GM12878 (cell line): ENCODE data around the gene WASHC2A. TPM values are rescaled to one million over a fixed set of nuclear protein-coding genes. Genes with fewer than 3 reads are reported as not detected.
A peak's percentile ranks its signal among the peaks of the same experiment; 100 is the strongest.
"Not testable (repeated sequence)": the region's sequence is repeated elsewhere in the genome, so short reads cannot be mapped to it uniquely, and the experiment has no call there.

Source experiments
- ATAC-seq: fragments of 200-7000 bp; cut with Tn5 transposase; 3 replicates; pipeline ENCODE4 v1.9.1; 2020; ENCODE audit warnings: mild to moderate bottlenecking, moderate library complexity
- BruUV-seq: library from RNA; stranded (reverse); fragments of 400-500 nt; replicated peaks from 2 replicates; lab custom pipeline; 2021; lab: Mats Ljungman, UMichigan
- CTCF ChIA-PET: fragments of 300-600 bp; sonication (Branson Sonifier 250); formaldehyde crosslinking; extraction: SDS; loops from one replicate; lab custom pipeline; 2021; ENCODE audit warnings: inconsistent platforms; lab: Yijun Ruan, JAX
- POLR2A ChIA-PET: fragments of 350-600 bp; formaldehyde crosslinking; extraction: SDS; loops from one replicate; lab custom pipeline; 2021; ENCODE audit warnings: inconsistent platforms; lab: Charles Lee
- RAD21 ChIA-PET: fragments of 300-600 bp; sonication (Branson Sonifier 250); formaldehyde crosslinking; loops from one replicate; lab custom pipeline; 2023; ENCODE audit warnings: antibody characterized with exemption; ENCODE audit not compliant: unreplicated experiment; lab: Charles Lee
- SMC1A ChIA-PET: fragments of 300-600 bp; sonication (Branson Sonifier 250); formaldehyde crosslinking; loops from one replicate; lab custom pipeline; 2023; ENCODE audit not compliant: unreplicated experiment, uncharacterized antibody; lab: Charles Lee
- DNase-seq: peaks from one replicate; pipeline ENCODE4 v3.0.0-alpha.2; 2011; ENCODE audit warnings: low read depth, low spot score
- FAIRE-seq: peaks from 3 replicates; lab custom pipeline; 2011; peaks lifted over from hg19 to GRCh38; lab: Jason Lieb, UNC
- H2AFZ ChIP-seq: 2 replicates; pipeline ENCODE4 v1.6.0; 2011; ENCODE audit warnings: low read depth, low read length, control low read depth; ENCODE audit not compliant: control insufficient read depth
- H3K27ac ChIP-seq: 2 replicates; pipeline ENCODE4 v1.5.1; 2011; ENCODE audit warnings: control low read depth; ENCODE audit not compliant: control insufficient read depth, insufficient read depth
- H3K27me3 ChIP-seq, 2 experiments: replicated peaks in 1 of 2; 2 replicates each; pipeline versions ENCODE4 v1.6.0 to v1.6.1; 2011; ENCODE audit warnings: low read length in 1 of 2; ENCODE audit not compliant: control insufficient read depth in 2 of 2, insufficient read depth in 2 of 2
- H3K36me3 ChIP-seq, 2 experiments: 2 replicates each; pipeline ENCODE4 v1.5.1; 2011; ENCODE audit warnings: low read length in 1 of 2; ENCODE audit not compliant: control insufficient read depth in 2 of 2, insufficient read depth in 2 of 2
- H3K4me1 ChIP-seq: 2 replicates; pipeline ENCODE4 v1.6.1; 2011; ENCODE audit warnings: mild to moderate bottlenecking, low read length, moderate library complexity, mixed read lengths; ENCODE audit not compliant: control insufficient read depth, insufficient read depth
- H3K4me2 ChIP-seq: 2 replicates; pipeline ENCODE4 v1.6.0; 2011; ENCODE audit warnings: control low read depth; ENCODE audit not compliant: control insufficient read depth, insufficient read depth
- H3K4me3 ChIP-seq: fragments of 200-600 bp; sonication (generic); 2 replicates; pipeline ENCODE4 v1.5.1; 2016
- H3K79me2 ChIP-seq: 2 replicates; pipeline ENCODE4 v1.6.0; 2011; ENCODE audit warnings: low read length; ENCODE audit not compliant: control insufficient read depth, insufficient read depth
- H3K9ac ChIP-seq: 2 replicates; pipeline ENCODE4 v1.8.0; 2011; ENCODE audit warnings: low read length, control low read depth, mixed read lengths; ENCODE audit not compliant: control insufficient read depth, insufficient read depth
- H3K9me3 ChIP-seq: replicated peaks from 3 replicates; pipeline ENCODE4 v1.5.1; 2011; ENCODE audit warnings: mild to moderate bottlenecking, low read length; ENCODE audit not compliant: control insufficient read depth, insufficient read depth
- H4K20me1 ChIP-seq: 2 replicates; pipeline ENCODE4 v1.6.0; 2011; ENCODE audit not compliant: control insufficient read depth, insufficient read depth
- ATF2 ChIP-seq: IDR thresholded peaks from 2 replicates; pipeline ENCODE4 v1.6.1; 2012; ENCODE audit warnings: low read length, inconsistent platforms
- CBX5 ChIP-seq: sonication (generic); IDR thresholded peaks from 2 replicates; pipeline ENCODE4 v1.6.1; 2016; ENCODE audit warnings: low read depth, moderate library complexity, mild to moderate bottlenecking, inconsistent platforms
- CTCF ChIP-seq, 3 experiments: IDR thresholded peaks in 2 of 3; conservative IDR thresholded peaks in 1 of 3; 2 replicates each; pipeline ENCODE4 v1.5.1; 2011; ENCODE audit warnings: low read depth in 3 of 3, low read length in 3 of 3, mild to moderate bottlenecking in 3 of 3, control low read depth in 2 of 3, moderate library complexity in 2 of 3, inconsistent platforms in 1 of 3, mixed read lengths in 1 of 3; ENCODE audit not compliant: control insufficient read depth in 2 of 3, insufficient read depth in 1 of 3; ENCODE audit errors: extremely low read depth in 1 of 3
- JUND ChIP-seq: IDR thresholded peaks from 2 replicates; pipeline ENCODE4 v1.6.1; 2012; ENCODE audit warnings: low read depth, mild to moderate bottlenecking, low read length, improper control_type of control experiment, moderate library complexity
- PML ChIP-seq: IDR thresholded peaks from 2 replicates; pipeline ENCODE4 v1.6.1; 2012; ENCODE audit warnings: low read length, inconsistent platforms
- WGBS: methylation state at CpG from one replicate; pipeline ENCODE4 v1.1.6; 2016; ENCODE audit warnings: low lambda C conversion rate; ENCODE audit not compliant: insufficient replicate concordance, insufficient coverage; ENCODE audit errors: missing lambda C conversion rate; 5-methylcytosine and 5-hydroxymethylcytosine counted together
- in situ Hi-C: fragments of 300-500 bp; cut with MboI; formaldehyde crosslinking; loops from 9 replicates; pipeline ENCODE4 v1.14.3; 2018; ENCODE audit warnings: mixed read lengths
- intact Hi-C: fragments of 100-400 bp; cut with micrococcal nuclease; formaldehyde crosslinking; loops from one replicate; pipeline ENCODE4 v1.14.2; 2022; ENCODE audit not compliant: unreplicated experiment
- polyA plus RNA-seq, 11 experiments: library from polyadenylated mRNA; depleted of rRNA in 4 of 11; unstranded in 6 of 11; stranded (reverse) in 5 of 11; fragments of >200 nt; fragmentation: Nextera tagmentation in 4 of 11; fragmentation: Illumina TruSeq in 1 of 11; extraction: Ambion mirVana in 4 of 11; extraction: Trizol in 1 of 11; gene quantifications; 1 replicate in 1 of 11; 2 replicates in 10 of 11; pipeline versions ENCODE4 v1.2.1 to v1.2.3, GENCODE V29; 2011 to 2016; ENCODE audit warnings: inconsistent platforms in 2 of 11, missing spikeins in 2 of 11, low read depth in 1 of 11
- total RNA-seq, 4 experiments: library from RNA; depleted of rRNA in 3 of 4; stranded (reverse); fragments of >200 nt in 3 of 4; fragmentation: Illumina TruSeq in 1 of 4; extraction: Trizol in 1 of 4; gene quantifications; 2 replicates each; pipeline versions ENCODE4 v1.2.1 to v1.2.3, GENCODE V29; 2013 to 2021

The WASHC2A gene
- total and polyA plus RNA-seq, 10 of the 15 experiments (the other 5 are each of a cell fraction or from before 2014, with no cell fraction given) = 3.7 to 30.3 (median 23.6) TPM

DNA sequence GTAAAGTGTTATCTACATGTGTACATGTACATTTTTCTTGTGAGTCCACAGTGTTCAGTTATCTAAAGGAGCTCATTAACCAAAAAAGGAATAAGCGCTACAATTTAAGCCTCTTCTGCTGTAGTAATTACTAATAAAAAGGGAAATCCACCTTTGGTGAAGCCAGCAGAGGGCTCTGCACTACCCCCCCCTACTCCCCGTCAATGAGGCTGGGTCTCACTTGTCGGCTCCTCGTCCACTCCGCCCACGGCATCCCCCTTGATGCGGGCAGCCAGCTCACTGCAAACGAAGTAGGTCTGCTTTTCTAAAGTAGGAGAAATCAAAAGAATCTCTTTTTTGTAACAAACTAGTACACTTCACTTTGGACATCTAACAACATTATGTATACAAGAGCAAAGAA lies 4.7 kb upstream of the WASHC2A start:
- H3K9ac ChIP-seq = no peak overlapping the region
- no peaks in the 10 kb centered on the region for H3K4me1 ChIP-seq
- no peak overlapping the region for H3K4me3 ChIP-seq
- ChIA-PET POLR2A (no interaction called here), CTCF (no interaction called here), RAD21 (no interaction called here), SMC1A (no interaction called here)
- no peaks in the 10 kb centered on the region for H4K20me1 ChIP-seq
- no TSS peak for BruUV-seq
- intact Hi-C loops = no loop called here
- no peaks in the 10 kb centered on the region for H3K36me3 ChIP-seq
- H2AFZ ChIP-seq = no peak overlapping the region
- no peak overlapping the region for H3K4me2 ChIP-seq
- H3K9me3 ChIP-seq = no peaks in the 10 kb centered on the region
- DNase-seq = no peak
- no peak for ATAC-seq
- WGBS = 19% methylated on average over 8 of the region's 8 CpGs
- FAIRE-seq = no peak
- no peaks in the 10 kb centered on the region; the same call in 1 of the 2 replicates for H3K79me2 ChIP-seq
- no peak for TF ChIP-seq PML
- TF ChIP-seq JUND = no peak
- TF ChIP-seq CTCF (IDR thresholded peaks at IDR 0.05 in 2 of 3, conservative IDR thresholded peaks at IDR 0.05 in 1 of 3; ENCODE audit: control insufficient read depth in 2 of 3, extremely low read depth in 1 of 3, insufficient read depth in 1 of 3, low read depth in 3 of 3, low read length in 3 of 3) = peak in 2 of 3 experiments; percentile 6 to 7; a peak in 1 of 6 replicates
- no peak for TF ChIP-seq ATF2
- no peak for TF ChIP-seq CBX5
- in situ Hi-C loops = no loop called here
- no peaks in the 10 kb centered on the region for H3K27me3 ChIP-seq
- no peak overlapping the region for H3K27ac ChIP-seq

DNA sequence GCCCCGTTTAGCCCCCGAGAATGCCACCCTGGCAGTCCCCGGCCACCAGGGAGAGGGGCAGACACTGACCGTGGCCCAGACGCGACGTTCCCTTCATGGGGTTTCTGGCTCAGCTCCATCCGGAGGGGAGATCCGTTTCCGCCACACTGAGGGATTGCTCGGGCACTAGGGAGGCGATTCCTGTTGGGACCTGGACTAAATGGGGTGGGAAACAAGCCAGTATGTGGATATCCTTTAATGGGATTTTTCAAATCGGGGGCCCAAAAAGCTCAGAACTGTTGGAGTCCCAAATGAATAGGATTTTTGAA lies 552 bp downstream of the WASHC2A start:
- FAIRE-seq, H3K36me3 ChIP-seq, RAD21 ChIA-PET, BruUV-seq, H3K79me2 ChIP-seq, H2AFZ ChIP-seq, POLR2A ChIA-PET, in situ Hi-C loops, H3K27me3 ChIP-seq, H4K20me1 ChIP-seq, DNase-seq, H3K4me1 ChIP-seq, ATAC-seq, H3K27ac ChIP-seq, H3K9me3 ChIP-seq, SMC1A ChIA-PET, intact Hi-C loops: not testable (repeated sequence)
- H3K4me3 ChIP-seq = peak overlapping the region; percentile 55; the same call in 1 of the 2 replicates
- 5% methylated on average over 11 of the region's 13 CpGs for WGBS
- H3K4me2 ChIP-seq = peak overlapping the region; percentile 17
- CTCF ChIA-PET = interaction anchor here (0.7 kb wide), 1 partner anchor 156 kb away, joined by 4 read pairs; no protein-coding TSS in a partner anchor
- peak overlapping the region; percentile 44 for H3K9ac ChIP-seq

DNA sequence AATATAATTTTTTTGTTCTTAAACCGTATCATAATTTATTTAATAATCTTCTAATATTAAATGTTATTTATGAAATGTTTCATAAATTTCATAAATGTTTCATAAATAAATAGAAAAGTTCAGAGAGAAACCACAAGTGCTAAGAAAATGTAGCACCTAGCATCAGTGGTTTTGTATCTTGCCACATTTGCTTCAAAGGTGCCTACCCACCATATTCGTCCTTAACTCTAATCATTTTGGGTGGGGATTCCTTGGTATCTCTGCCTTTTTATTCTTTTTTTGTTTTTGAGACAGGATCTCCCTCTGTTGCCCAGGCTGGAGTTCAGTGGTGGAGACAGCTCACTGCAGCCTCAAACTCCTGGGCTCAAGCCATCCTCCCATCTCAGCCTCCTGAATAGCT lies 7.4 kb downstream of the WASHC2A start:
- H3K27ac ChIP-seq, in situ Hi-C loops, H3K27me3 ChIP-seq, H4K20me1 ChIP-seq, RAD21 ChIA-PET, H3K4me2 ChIP-seq, intact Hi-C loops, H3K36me3 ChIP-seq, H3K79me2 ChIP-seq, SMC1A ChIA-PET, H3K4me1 ChIP-seq, H3K4me3 ChIP-seq, POLR2A ChIA-PET, CTCF ChIA-PET, BruUV-seq, H2AFZ ChIP-seq, H3K9ac ChIP-seq, ATAC-seq, H3K9me3 ChIP-seq, DNase-seq: not testable (repeated sequence)
- peak; percentile 75 for FAIRE-seq
- 100% methylated on average over 1 of the region's 2 CpGs for WGBS
